HCT116 (cell line): ENCODE measurements around the gene ITFG1. TPM values are rescaled to one million over a fixed set of nuclear protein-coding genes. Genes with fewer than 3 reads are reported as not detected.

Experiments used
- ATAC-seq: fragments of 200-7000 bp; cut with Tn5 transposase; 2 replicates; pipeline ENCODE4 v1.9.1; 2020; ENCODE audit warnings: mild to moderate bottlenecking, moderate library complexity
- BruUV-seq: library from RNA; stranded (reverse); fragments of 400-500 nt; replicated peaks from 2 replicates; lab custom pipeline; 2021; lab: Mats Ljungman, UMichigan
- CTCF ChIA-PET: fragments of 300-600 bp; sonication (Branson Sonifier 250); formaldehyde crosslinking; loops from one replicate; lab custom pipeline; 2021; ENCODE audit warnings: antibody characterized with exemption; lab: Charles Lee
- POLR2A ChIA-PET: fragments of 300-600, 350-600 bp; sonication (Branson Sonifier 250); formaldehyde crosslinking; loops from one replicate; lab custom pipeline; 2021; ENCODE audit warnings: antibody characterized with exemption; lab: Charles Lee
- RAD21 ChIA-PET, 2 experiments: fragments of 300-600 bp; sonication (Branson Sonifier 250); formaldehyde crosslinking; loops; one replicate each; lab custom pipeline; 2023; ENCODE audit warnings: low total read pairs in 2 of 2; ENCODE audit not compliant: uncharacterized antibody in 2 of 2, unreplicated experiment in 2 of 2, low non-redundant PET in 1 of 2; lab: Charles Lee
- DNase-seq: peaks from one replicate; pipeline ENCODE4 v3.0.0-alpha.2; 2010; ENCODE audit warnings: low read depth, low spot score
- H2AFZ ChIP-seq: fragments of 200-600 bp; shearing (Covaris generic), sonication (generic); 2 replicates; pipeline ENCODE4 v1.6.1; 2017; ENCODE audit warnings: low read depth, mixed run types, mixed read lengths, antibody characterized with exemption, low read length; ENCODE audit not compliant: poor library complexity, severe bottlenecking
- H3K27ac ChIP-seq: 2 replicates; pipeline ENCODE4 v1.5.1; 2012; ENCODE audit warnings: low read depth, low read length
- H3K27me3 ChIP-seq: fragments of 200-600 bp; sonication (generic); 2 replicates; pipeline ENCODE4 v1.6.1; 2016; ENCODE audit warnings: mixed run types, low read length, mixed read lengths; ENCODE audit not compliant: insufficient read depth
- H3K36me3 ChIP-seq, 2 experiments: fragments of 200-500 bp in 1 of 2; fragments of 200-600 bp in 1 of 2; sonication (Bioruptor generic) in 1 of 2; sonication (generic) in 1 of 2; 2 replicates each; pipeline versions ENCODE4 v1.5.1 to v1.6.1; 2014 to 2016; ENCODE audit warnings: low read length in 2 of 2, inconsistent platforms in 1 of 2, mixed read lengths in 1 of 2, mixed run types in 1 of 2; ENCODE audit not compliant: insufficient read depth in 2 of 2, control insufficient read depth in 1 of 2
- H3K4me1 ChIP-seq, 2 experiments: fragments of 200-600 bp in 1 of 2; sonication (generic) in 1 of 2; 2 replicates each; pipeline versions ENCODE4 v1.5.1 to v1.6.1; 2012 to 2017; ENCODE audit warnings: low read length in 2 of 2, inconsistent platforms in 1 of 2, mild to moderate bottlenecking in 1 of 2, mixed read lengths in 1 of 2, mixed run types in 1 of 2, moderate library complexity in 1 of 2; ENCODE audit not compliant: insufficient read depth in 2 of 2, control insufficient read depth in 1 of 2
- H3K4me2 ChIP-seq: fragments of 200-600 bp; sonication (generic); 2 replicates; pipeline ENCODE4 v1.6.1; 2017; ENCODE audit warnings: mixed run types, low read length, mixed read lengths
- H3K4me3 ChIP-seq, 2 experiments: fragments of 200-600 bp in 1 of 2; sonication (generic) in 1 of 2; replicated peaks in 1 of 2; 2 replicates each; pipeline ENCODE4 v1.5.1; 2011 to 2016; ENCODE audit warnings: low read length in 2 of 2, control low read depth in 1 of 2, low read depth in 1 of 2, mild to moderate bottlenecking in 1 of 2, mixed read lengths in 1 of 2, mixed run types in 1 of 2
- H3K79me2 ChIP-seq: fragments of 200-600 bp; sonication (generic); 2 replicates; pipeline ENCODE4 v1.6.1; 2017; ENCODE audit warnings: mild to moderate bottlenecking, mixed run types, low read length, moderate library complexity, mixed read lengths; ENCODE audit not compliant: insufficient read depth
- H3K9ac ChIP-seq: fragments of 200-600 bp; sonication (generic); 2 replicates; pipeline ENCODE4 v1.6.1; 2016; ENCODE audit warnings: low read length, mixed read lengths
- H3K9me2 ChIP-seq: fragments of 200-600 bp; sonication (generic), shearing (Covaris generic); 2 replicates; pipeline ENCODE4 v1.6.1; 2017; ENCODE audit warnings: mixed run types, mild to moderate bottlenecking, moderate library complexity; ENCODE audit not compliant: insufficient read depth
- H3K9me3 ChIP-seq, 2 experiments: fragments of 200-500 bp in 1 of 2; fragments of 200-600 bp in 1 of 2; sonication (Bioruptor generic) in 1 of 2; sonication (generic) in 1 of 2; 2 replicates each; pipeline ENCODE4 v1.6.1; 2014 to 2017; ENCODE audit warnings: low read length in 2 of 2, mixed read lengths in 2 of 2, inconsistent platforms in 1 of 2, low read depth in 1 of 2, mild to moderate bottlenecking in 1 of 2, mixed run types in 1 of 2, moderate library complexity in 1 of 2; ENCODE audit not compliant: control insufficient read depth in 1 of 2, insufficient read depth in 1 of 2
- H4K20me1 ChIP-seq: fragments of 200-600 bp; sonication (generic), shearing (Covaris generic); 2 replicates; pipeline ENCODE4 v1.6.1; 2017; ENCODE audit warnings: mixed run types, mild to moderate bottlenecking, moderate library complexity; ENCODE audit not compliant: insufficient read depth
- CEBPB ChIP-seq: IDR thresholded peaks from 2 replicates; pipeline ENCODE4 v1.6.1; 2012; ENCODE audit warnings: low read depth
- ELF1 ChIP-seq: IDR thresholded peaks from 2 replicates; pipeline ENCODE4 v1.6.1; 2012; ENCODE audit warnings: low read depth, borderline replicate concordance
- POLR2A ChIP-seq: IDR thresholded peaks from 2 replicates; pipeline ENCODE4 v1.7.0; 2011; ENCODE audit warnings: borderline replicate concordance; ENCODE audit not compliant: insufficient read depth, insufficient read length; ENCODE audit errors: extremely low read depth
- REST ChIP-seq: IDR thresholded peaks from 2 replicates; pipeline ENCODE4 v1.6.1; 2012; ENCODE audit warnings: low read depth
- SP1 ChIP-seq: IDR thresholded peaks from 2 replicates; pipeline ENCODE4 v1.6.1; 2012; ENCODE audit warnings: low read depth
- TCF7L2 ChIP-seq: IDR thresholded peaks from 2 replicates; pipeline ENCODE4 v1.7.0; 2011; ENCODE audit warnings: borderline replicate concordance, inconsistent platforms; ENCODE audit not compliant: insufficient read depth, insufficient read length; ENCODE audit errors: extremely low read depth
- YY1 ChIP-seq: IDR thresholded peaks from 2 replicates; pipeline ENCODE4 v1.6.1; 2011; ENCODE audit warnings: low read length, low read depth, moderate library complexity, mild to moderate bottlenecking; ENCODE audit not compliant: insufficient replicate concordance; ENCODE audit errors: extremely low read depth
- intact Hi-C: fragments of 100-400 bp; cut with micrococcal nuclease; formaldehyde crosslinking; loops from 2 replicates; pipeline ENCODE4 v1.10.0; 2022
- total RNA-seq: library from RNA; stranded (reverse); gene quantifications from one replicate; pipeline ENCODE4 v1.2.1, GENCODE V29; 2021; ENCODE audit not compliant: unreplicated experiment
- TF ChIP-seq, protein P1 (sequence below): IDR thresholded peaks from 2 replicates; pipeline ENCODE4 v1.6.1; 2012
- TF ChIP-seq, protein P2 (sequence below), 3 experiments: fragments of 200-600 bp in 1 of 3; sonication (generic) in 1 of 3; IDR thresholded peaks in 2 of 3; conservative IDR thresholded peaks in 1 of 3; 2 replicates each; pipeline ENCODE4 v1.5.1; 2012 to 2017; ENCODE audit warnings: low read depth in 2 of 3, low read length in 2 of 3, antibody characterized with exemption in 1 of 3, borderline replicate concordance in 1 of 3, control low read depth in 1 of 3, mild to moderate bottlenecking in 1 of 3, mixed read lengths in 1 of 3, mixed run types in 1 of 3, moderate library complexity in 1 of 3; ENCODE audit not compliant: insufficient read depth in 1 of 3

ITFG1 gene
- total RNA-seq, 1 experiment from 2014 or later: 24.9 TPM

DNA sequence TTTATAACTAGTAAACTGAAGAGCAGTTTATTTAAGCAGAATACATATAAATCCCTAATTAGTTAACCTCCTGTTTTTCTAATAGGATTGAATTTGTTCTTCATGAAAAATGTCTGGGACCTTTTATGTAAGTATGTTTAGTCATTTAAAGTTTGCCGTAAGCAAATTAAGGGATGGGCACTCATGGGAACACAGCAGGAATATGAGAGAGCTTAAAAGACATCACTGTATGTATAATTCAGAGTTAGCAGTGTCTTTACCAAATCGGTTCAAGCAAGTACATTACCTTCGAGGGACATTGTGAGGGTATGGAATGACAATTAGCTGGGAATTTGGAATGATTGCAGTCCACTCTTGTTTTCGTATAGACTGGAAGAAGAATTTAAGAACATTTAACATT is 299.4 kb downstream of the ITFG1 start:
- H3K27me3 ChIP-seq: no peaks in the 10 kb centered on the region
- no peaks in the 10 kb centered on the region for H3K9me2 ChIP-seq
- CTCF ChIA-PET: no interaction called here
- H3K9me3 ChIP-seq: no peaks in the 10 kb centered on the region
- RAD21 ChIA-PET: no interaction called here
- intact Hi-C loops: no loop called here
- no peaks in the 10 kb centered on the region for H4K20me1 ChIP-seq
- H3K9ac ChIP-seq: no peak overlapping the region
- DNase-seq: no peak
- TF ChIP-seq SP1 (no peak), POLR2A (no peak), TCF7L2 (no peak), REST (no peak), CEBPB (no peak), ELF1 (no peak), YY1 (no peak)
- TF ChIP-seq, protein P1, sequence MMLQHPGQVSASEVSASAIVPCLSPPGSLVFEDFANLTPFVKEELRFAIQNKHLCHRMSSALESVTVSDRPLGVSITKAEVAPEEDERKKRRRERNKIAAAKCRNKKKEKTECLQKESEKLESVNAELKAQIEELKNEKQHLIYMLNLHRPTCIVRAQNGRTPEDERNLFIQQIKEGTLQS: no peak
- TF ChIP-seq, protein P2, sequence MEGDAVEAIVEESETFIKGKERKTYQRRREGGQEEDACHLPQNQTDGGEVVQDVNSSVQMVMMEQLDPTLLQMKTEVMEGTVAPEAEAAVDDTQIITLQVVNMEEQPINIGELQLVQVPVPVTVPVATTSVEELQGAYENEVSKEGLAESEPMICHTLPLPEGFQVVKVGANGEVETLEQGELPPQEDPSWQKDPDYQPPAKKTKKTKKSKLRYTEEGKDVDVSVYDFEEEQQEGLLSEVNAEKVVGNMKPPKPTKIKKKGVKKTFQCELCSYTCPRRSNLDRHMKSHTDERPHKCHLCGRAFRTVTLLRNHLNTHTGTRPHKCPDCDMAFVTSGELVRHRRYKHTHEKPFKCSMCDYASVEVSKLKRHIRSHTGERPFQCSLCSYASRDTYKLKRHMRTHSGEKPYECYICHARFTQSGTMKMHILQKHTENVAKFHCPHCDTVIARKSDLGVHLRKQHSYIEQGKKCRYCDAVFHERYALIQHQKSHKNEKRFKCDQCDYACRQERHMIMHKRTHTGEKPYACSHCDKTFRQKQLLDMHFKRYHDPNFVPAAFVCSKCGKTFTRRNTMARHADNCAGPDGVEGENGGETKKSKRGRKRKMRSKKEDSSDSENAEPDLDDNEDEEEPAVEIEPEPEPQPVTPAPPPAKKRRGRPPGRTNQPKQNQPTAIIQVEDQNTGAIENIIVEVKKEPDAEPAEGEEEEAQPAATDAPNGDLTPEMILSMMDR (IDR thresholded peaks at IDR 0.05 in 2 of 3, conservative IDR thresholded peaks at IDR 0.05 in 1 of 3; ENCODE audit: borderline replicate concordance in 1 of 3, insufficient read depth in 1 of 3, low read depth in 2 of 3, low read length in 2 of 3): no peak
- TF ChIP-seq, all 23 proteins: peak for 0
- POLR2A ChIA-PET: no interaction called here
- ATAC-seq: no peak
- Histone ChIP-seq H3K4me1 (no peaks in the 10 kb centered on the region), H3K4me2 (no peak overlapping the region), H2AFZ (no peak overlapping the region), H3K79me2 (no peaks in the 10 kb centered on the region), H3K4me3 (no peak overlapping the region), H3K27ac (no peak overlapping the region), H3K36me3 (no peaks in the 10 kb centered on the region)
- BruUV-seq: no TSS peak
